ENCODE results near the gene SETD4. TPM values are rescaled to one million over a fixed set of nuclear protein-coding genes. Genes with fewer than 3 reads are reported as not detected.
A peak's percentile ranks its signal among the peaks of the same experiment; 100 is the strongest.

Gene SETD4
- total and polyA plus RNA-seq, 2 of the 13 experiments (the other 11 are each of a cell fraction or from before 2014, with no cell fraction given): 7.1 to 14.4 TPM

DNA sequence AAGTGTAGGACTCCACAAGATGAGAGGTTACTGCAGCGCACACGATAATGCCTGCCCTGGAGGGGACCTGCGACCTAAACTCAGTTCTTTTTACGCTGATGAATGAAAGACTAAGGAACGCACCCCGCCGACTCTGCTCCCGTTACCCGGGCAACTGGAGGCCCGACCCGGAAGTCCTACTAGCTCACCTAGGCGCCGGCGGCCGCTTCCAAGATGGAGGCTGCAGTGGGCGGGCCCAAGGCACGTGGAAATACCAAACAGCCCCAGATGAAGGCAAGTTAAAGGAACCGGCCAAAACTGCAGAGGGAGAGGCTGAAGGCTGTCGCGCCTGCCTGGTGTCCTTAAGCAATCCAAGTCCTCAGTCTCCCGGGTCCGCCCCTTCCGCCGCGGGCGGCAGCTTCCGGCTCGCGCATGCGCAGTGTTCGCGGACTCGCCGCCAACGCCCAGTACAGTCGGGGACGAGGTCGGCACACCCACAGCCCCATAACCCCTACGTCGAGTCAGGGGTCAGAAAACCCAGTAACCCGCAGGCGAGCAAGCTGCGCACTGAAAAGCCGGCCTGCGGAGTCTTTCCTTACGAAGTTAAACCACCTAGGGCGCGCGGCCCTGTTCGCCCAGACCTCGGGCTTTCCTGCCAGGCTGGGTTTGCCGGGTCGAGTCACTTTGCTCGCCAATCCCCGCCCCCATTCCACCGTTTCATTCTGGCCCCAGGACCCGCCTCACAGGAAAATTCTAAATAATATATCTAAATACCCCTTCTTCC lies at the start of gene SETD4 (continued):
- TF ChIP-seq, protein P1, sequence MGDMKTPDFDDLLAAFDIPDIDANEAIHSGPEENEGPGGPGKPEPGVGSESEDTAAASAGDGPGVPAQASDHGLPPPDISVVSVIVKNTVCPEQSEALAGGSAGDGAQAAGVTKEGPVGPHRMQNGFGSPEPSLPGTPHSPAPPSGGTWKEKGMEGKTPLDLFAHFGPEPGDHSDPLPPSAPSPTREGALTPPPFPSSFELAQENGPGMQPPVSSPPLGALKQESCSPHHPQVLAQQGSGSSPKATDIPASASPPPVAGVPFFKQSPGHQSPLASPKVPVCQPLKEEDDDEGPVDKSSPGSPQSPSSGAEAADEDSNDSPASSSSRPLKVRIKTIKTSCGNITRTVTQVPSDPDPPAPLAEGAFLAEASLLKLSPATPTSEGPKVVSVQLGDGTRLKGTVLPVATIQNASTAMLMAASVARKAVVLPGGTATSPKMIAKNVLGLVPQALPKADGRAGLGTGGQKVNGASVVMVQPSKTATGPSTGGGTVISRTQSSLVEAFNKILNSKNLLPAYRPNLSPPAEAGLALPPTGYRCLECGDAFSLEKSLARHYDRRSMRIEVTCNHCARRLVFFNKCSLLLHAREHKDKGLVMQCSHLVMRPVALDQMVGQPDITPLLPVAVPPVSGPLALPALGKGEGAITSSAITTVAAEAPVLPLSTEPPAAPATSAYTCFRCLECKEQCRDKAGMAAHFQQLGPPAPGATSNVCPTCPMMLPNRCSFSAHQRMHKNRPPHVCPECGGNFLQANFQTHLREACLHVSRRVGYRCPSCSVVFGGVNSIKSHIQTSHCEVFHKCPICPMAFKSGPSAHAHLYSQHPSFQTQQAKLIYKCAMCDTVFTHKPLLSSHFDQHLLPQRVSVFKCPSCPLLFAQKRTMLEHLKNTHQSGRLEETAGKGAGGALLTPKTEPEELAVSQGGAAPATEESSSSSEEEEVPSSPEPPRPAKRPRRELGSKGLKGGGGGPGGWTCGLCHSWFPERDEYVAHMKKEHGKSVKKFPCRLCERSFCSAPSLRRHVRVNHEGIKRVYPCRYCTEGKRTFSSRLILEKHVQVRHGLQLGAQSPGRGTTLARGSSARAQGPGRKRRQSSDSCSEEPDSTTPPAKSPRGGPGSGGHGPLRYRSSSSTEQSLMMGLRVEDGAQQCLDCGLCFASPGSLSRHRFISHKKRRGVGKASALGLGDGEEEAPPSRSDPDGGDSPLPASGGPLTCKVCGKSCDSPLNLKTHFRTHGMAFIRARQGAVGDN (CRISPR knock-in tag; IDR thresholded peaks at IDR 0.05): peak; percentile 87
- TF ChIP-seq ZNF773 (CRISPR knock-in tag; IDR thresholded peaks at IDR 0.05; ENCODE audit: borderline replicate concordance) (0 out of 2 replicates have a peak, but pooled peaks have one; percentile 1), ZNF205 (CRISPR knock-in tag; IDR thresholded peaks at IDR 0.05) (peak; percentile 36), ELF4 (CRISPR knock-in tag; IDR thresholded peaks at IDR 0.05; ENCODE audit: borderline replicate concordance) (no peak), EHMT2 (IDR thresholded peaks at IDR 0.05; ENCODE audit: borderline replicate concordance, low read depth, low read length) (no peak), ZNF619 (CRISPR knock-in tag; IDR thresholded peaks at IDR 0.05) (no peak), ZKSCAN5 (CRISPR knock-in tag; IDR thresholded peaks at IDR 0.05) (no peak), ZFP36L1 (CRISPR knock-in tag; IDR thresholded peaks at IDR 0.05) (peak; percentile 28; the same call in 1 of the 2 replicates), EZH2 (conservative IDR thresholded peaks at IDR 0.05; ENCODE audit: low read depth, low read length) (no peak), SIX4 (CRISPR knock-in tag; IDR thresholded peaks at IDR 0.05) (no peak), SP2 (CRISPR knock-in tag; IDR thresholded peaks at IDR 0.05) (peak; percentile 78), DNMT1 (CRISPR knock-in tag; IDR thresholded peaks at IDR 0.05) (no peak; the same call in 1 of the 2 replicates), ZNF431 (CRISPR knock-in tag; IDR thresholded peaks at IDR 0.05; ENCODE audit: borderline replicate concordance, low read depth) (no peak), AHR (CRISPR knock-in tag; IDR thresholded peaks at IDR 0.05) (peak; percentile 65; the same call in 1 of the 2 replicates), SUZ12 (IDR thresholded peaks at IDR 0.05; ENCODE audit: low read depth, low read length) (no peak)
- TF ChIP-seq, protein P2, sequence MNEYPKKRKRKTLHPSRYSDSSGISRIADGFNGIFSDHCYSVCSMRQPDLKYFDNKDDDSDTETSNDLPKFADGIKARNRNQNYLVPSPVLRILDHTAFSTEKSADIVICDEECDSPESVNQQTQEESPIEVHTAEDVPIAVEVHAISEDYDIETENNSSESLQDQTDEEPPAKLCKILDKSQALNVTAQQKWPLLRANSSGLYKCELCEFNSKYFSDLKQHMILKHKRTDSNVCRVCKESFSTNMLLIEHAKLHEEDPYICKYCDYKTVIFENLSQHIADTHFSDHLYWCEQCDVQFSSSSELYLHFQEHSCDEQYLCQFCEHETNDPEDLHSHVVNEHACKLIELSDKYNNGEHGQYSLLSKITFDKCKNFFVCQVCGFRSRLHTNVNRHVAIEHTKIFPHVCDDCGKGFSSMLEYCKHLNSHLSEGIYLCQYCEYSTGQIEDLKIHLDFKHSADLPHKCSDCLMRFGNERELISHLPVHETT (CRISPR knock-in tag; conservative IDR thresholded peaks at IDR 0.05): no peak
- TF ChIP-seq, protein P3, sequence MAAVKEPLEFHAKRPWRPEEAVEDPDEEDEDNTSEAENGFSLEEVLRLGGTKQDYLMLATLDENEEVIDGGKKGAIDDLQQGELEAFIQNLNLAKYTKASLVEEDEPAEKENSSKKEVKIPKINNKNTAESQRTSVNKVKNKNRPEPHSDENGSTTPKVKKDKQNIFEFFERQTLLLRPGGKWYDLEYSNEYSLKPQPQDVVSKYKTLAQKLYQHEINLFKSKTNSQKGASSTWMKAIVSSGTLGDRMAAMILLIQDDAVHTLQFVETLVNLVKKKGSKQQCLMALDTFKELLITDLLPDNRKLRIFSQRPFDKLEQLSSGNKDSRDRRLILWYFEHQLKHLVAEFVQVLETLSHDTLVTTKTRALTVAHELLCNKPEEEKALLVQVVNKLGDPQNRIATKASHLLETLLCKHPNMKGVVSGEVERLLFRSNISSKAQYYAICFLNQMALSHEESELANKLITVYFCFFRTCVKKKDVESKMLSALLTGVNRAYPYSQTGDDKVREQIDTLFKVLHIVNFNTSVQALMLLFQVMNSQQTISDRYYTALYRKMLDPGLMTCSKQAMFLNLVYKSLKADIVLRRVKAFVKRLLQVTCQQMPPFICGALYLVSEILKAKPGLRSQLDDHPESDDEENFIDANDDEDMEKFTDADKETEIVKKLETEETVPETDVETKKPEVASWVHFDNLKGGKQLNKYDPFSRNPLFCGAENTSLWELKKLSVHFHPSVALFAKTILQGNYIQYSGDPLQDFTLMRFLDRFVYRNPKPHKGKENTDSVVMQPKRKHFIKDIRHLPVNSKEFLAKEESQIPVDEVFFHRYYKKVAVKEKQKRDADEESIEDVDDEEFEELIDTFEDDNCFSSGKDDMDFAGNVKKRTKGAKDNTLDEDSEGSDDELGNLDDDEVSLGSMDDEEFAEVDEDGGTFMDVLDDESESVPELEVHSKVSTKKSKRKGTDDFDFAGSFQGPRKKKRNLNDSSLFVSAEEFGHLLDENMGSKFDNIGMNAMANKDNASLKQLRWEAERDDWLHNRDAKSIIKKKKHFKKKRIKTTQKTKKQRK (IDR thresholded peaks at IDR 0.05; ENCODE audit: low read length): no peak
- TF ChIP-seq, protein P4, sequence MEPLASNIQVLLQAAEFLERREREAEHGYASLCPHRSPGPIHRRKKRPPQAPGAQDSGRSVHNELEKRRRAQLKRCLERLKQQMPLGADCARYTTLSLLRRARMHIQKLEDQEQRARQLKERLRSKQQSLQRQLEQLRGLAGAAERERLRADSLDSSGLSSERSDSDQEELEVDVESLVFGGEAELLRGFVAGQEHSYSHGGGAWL (CRISPR knock-in tag; IDR thresholded peaks at IDR 0.05): peak; percentile 38; the same call in 1 of the 2 replicates
- TF ChIP-seq, protein P5, sequence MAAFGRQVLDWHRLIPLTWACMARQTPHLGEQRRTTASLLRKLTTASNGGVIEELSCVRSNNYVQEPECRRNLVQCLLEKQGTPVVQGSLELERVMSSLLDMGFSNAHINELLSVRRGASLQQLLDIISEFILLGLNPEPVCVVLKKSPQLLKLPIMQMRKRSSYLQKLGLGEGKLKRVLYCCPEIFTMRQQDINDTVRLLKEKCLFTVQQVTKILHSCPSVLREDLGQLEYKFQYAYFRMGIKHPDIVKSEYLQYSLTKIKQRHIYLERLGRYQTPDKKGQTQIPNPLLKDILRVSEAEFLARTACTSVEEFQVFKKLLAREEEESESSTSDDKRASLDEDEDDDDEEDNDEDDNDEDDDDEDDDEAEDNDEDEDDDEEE (CRISPR knock-in tag; IDR thresholded peaks at IDR 0.05): 0 out of 2 replicates have a peak, but pooled peaks have one; percentile 21

Measured in HepG2 (cell line).